Left lung (tissue), 10 donors: ENCODE data around the gene ITGA5. TPM values are rescaled to one million over a fixed set of nuclear protein-coding genes. Genes with fewer than 3 reads are reported as not detected.
A peak's percentile ranks its signal among the peaks of the same experiment; 100 is the strongest.

Experiments
- ATAC-seq: fragments of 200-7000 bp; cut with Tn5 transposase; one replicate; pipeline ENCODE4 v1.9.1; 2020; ENCODE audit warnings: moderate library complexity
- DNase-seq, 4 donors: peaks; one replicate each; pipeline ENCODE4 v3.0.0-alpha.2; 2013 to 2020
- H3K27ac ChIP-seq, 2 donors: fragments of 200-600 bp; sonication (generic) in 1 of 2; one replicate each; pipeline versions ENCODE4 v1.5.0 to v1.8.0; 2020 to 2021
- H3K27me3 ChIP-seq, 2 donors: fragments of 200-600 bp; sonication (generic) in 1 of 2; one replicate each; pipeline versions ENCODE4 v1.5.0 to v1.8.0; 2020 to 2021
- H3K36me3 ChIP-seq, 2 donors: fragments of 200-600 bp; sonication (generic) in 1 of 2; one replicate each; pipeline versions ENCODE4 v1.5.0 to v1.8.0; 2020 to 2021
- H3K4me1 ChIP-seq, 2 donors: fragments of 200-600 bp; one replicate each; pipeline ENCODE4 v1.8.0; 2021
- H3K4me3 ChIP-seq, 2 donors: fragments of 200-600 bp; sonication (generic) in 1 of 2; one replicate each; pipeline versions ENCODE4 v1.5.0 to v1.8.0; 2020 to 2021; ENCODE audit warnings: mild to moderate bottlenecking in 1 of 2
- H3K9me3 ChIP-seq, 2 donors: fragments of 200-600 bp; sonication (generic) in 1 of 2; one replicate each; pipeline versions ENCODE4 v1.5.0 to v1.8.0; 2020 to 2021
- CTCF ChIP-seq, 2 donors: fragments of 200-600 bp; sonication (generic) in 1 of 2; IDR thresholded peaks; one replicate each; pipeline versions ENCODE4 v1.5.0 to v1.8.0; 2021; ENCODE audit warnings: antibody characterized with exemption in 2 of 2
- intact Hi-C, 2 donors: fragments of 100-400 bp; cut with DNase I; formaldehyde crosslinking; loops; one replicate each; pipeline versions ENCODE4 v1.11.2 to v1.14.2; 2022
- polyA plus RNA-seq, 6 donors: library from polyadenylated mRNA; unstranded; fragments of 120-200 nt; gene quantifications; one replicate each; pipeline ENCODE4 v1.2.1, GENCODE V29; 2013; ENCODE audit not compliant: insufficient read length in 6 of 6
- total RNA-seq, 2 donors: library from RNA; stranded (reverse); fragmentation: NEBNext Ultra II Directional; extraction: Animal tissue kit (Norgen Biotek cat#: 25700); gene quantifications; one replicate each; pipeline ENCODE4 v1.2.1, GENCODE V29; 2021
- donor health status: DM: no; HTN: yes; CAD: no.
- donor health status: DM: no; HTN: no; CAD: no.

The ITGA5 gene
- total and polyA plus RNA-seq, 8 donors = 56.1 to 142 (median 73.5) TPM

- DNase-seq (no peak), ATAC-seq (no peak)
- Histone ChIP-seq H3K4me1 (peaks cover 10 to 81% of the 10 kb centered on the region in 2 donors), H3K27ac (no peak overlapping the region), H3K9me3 (no peaks in the 10 kb centered on the region), H3K4me3 (no peak overlapping the region), H3K27me3 (no peaks in the 10 kb centered on the region), H3K36me3 (no peaks in the 10 kb centered on the region)
- intact Hi-C loops = no loop called here
- no peak for TF ChIP-seq CTCF (IDR thresholded peaks at IDR 0.05)
Measured at GRCh38 chr12:54423816-54424150, 4.7 kb upstream of the ITGA5 start.

- TF ChIP-seq CTCF (IDR thresholded peaks at IDR 0.05) = no peak
- H3K4me3 ChIP-seq = no peak overlapping the region
- peaks cover 0 to 73% of the 10 kb centered on the region in 2 donors for H3K4me1 ChIP-seq
- DNase-seq (no peak), ATAC-seq (no peak)
- intact Hi-C loops = no loop called here
- H3K27ac ChIP-seq = peak overlapping the region in 1 of 2 donors; percentile 61
- H3K9me3 ChIP-seq = no peaks in the 10 kb centered on the region
- no peaks in the 10 kb centered on the region for H3K36me3 ChIP-seq
- H3K27me3 ChIP-seq = no peaks in the 10 kb centered on the region
Measured at GRCh38 chr12:54421879-54422250, 2.8 kb upstream of the ITGA5 start.

- H3K4me1 ChIP-seq = peaks cover 4 to 73% of the 10 kb centered on the region in 2 donors
- intact Hi-C loops = no loop called here
Measured at GRCh38 chr12:54421175-54421878, 2.3 kb upstream of the ITGA5 start.

GRCh38 chr12:54420766-54421144 lies 1.7 kb upstream of the ITGA5 start:
- peaks cover 10 to 73% of the 10 kb centered on the region in 2 donors for H3K4me1 ChIP-seq
- H3K27ac ChIP-seq = peak overlapping the region; percentile 13 to 61
- no peak for TF ChIP-seq CTCF (IDR thresholded peaks at IDR 0.05)
- no peaks in the 10 kb centered on the region for H3K27me3 ChIP-seq
- H3K36me3 ChIP-seq = no peaks in the 10 kb centered on the region
- intact Hi-C loops = no loop called here
- H3K9me3 ChIP-seq = no peaks in the 10 kb centered on the region
- DNase-seq (no peak), ATAC-seq (no peak)
- H3K4me3 ChIP-seq = no peak overlapping the region

More at GRCh38 chr12:54421175-54421878, 2.3 kb upstream of the ITGA5 start:
- no peak overlapping the region for H3K4me3 ChIP-seq
- ATAC-seq (no peak), DNase-seq (no peak)
- no peak for TF ChIP-seq CTCF (IDR thresholded peaks at IDR 0.05)
- no peaks in the 10 kb centered on the region for H3K9me3 ChIP-seq
- H3K27me3 ChIP-seq = no peaks in the 10 kb centered on the region
- peak overlapping the region; percentile 13 to 61 for H3K27ac ChIP-seq
- H3K36me3 ChIP-seq = no peaks in the 10 kb centered on the region

- intact Hi-C loops = no loop called here
- Histone ChIP-seq H3K36me3 (no peaks in the 10 kb centered on the region), H3K9me3 (no peaks in the 10 kb centered on the region), H3K27me3 (no peaks in the 10 kb centered on the region), H3K4me1 (peaks cover 12 to 83% of the 10 kb centered on the region in 2 donors), H3K4me3 (peak overlapping the region; percentile 68 to 82), H3K27ac (peak overlapping the region; percentile 87)
- DNase-seq = no peak
- peak; percentile 2 for ATAC-seq
- TF ChIP-seq CTCF (IDR thresholded peaks at IDR 0.05) = no peak
Measured at GRCh38 chr12:54418441-54419087, 502 bp downstream of the ITGA5 start.
